HG03175 (cell line): ENCODE data around the gene PLS1.
"Not testable (repeated sequence)": the region's sequence is repeated elsewhere in the genome, so short reads cannot be mapped to it uniquely, and the experiment has no call there.

ENCODE experiments used
- ATAC-seq: cut with Tn5 transposase; IDR thresholded peaks from one replicate; pipeline ENCODE4 v1.9.1; 2021; ENCODE audit warnings: mild to moderate bottlenecking, moderate library complexity; ENCODE audit not compliant: unreplicated experiment

PLS1 gene

DNA sequence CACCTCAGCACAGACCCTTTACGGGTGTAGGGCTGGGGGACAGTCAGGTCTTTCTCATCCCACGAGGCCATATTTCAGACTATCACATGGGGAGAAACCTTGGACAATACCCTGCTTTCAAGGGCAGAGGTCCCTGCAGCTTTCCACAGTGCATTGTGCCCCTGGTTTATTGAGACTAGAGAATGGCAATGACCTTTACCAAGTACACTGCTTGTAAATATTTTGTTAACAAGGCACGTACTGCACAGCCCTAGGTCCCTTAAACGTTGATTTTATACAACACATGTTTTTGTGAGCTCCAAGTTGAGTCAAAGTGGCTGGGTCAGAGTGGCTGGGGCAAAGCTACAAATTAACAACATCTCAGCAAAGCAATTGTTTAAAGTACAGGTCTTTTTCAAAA is 156.4 kb downstream of the PLS1 start:
- not testable (repeated sequence) for ATAC-seq

DNA sequence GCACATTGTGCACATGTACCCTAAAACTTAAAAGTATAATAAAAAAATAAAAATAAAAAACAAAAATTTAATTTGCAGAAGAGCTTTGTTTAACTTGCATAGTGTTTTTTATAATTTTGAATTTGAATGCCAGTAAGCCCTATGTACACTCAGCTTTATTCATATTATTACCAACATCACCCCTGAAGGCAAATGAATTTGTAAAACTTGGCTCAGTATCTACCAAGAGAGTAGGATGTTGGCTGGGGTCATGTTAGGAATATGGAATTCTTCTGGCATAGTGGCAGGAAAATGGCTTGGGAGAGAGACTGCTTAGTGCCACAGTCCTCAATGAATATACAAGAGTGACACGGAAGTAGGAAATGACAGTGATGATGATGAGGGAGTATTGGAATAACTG is 158.3 kb downstream of the PLS1 start:
- no peak for ATAC-seq
